GM18909 (cell line): Measurements from ENCODE around the gene GTF2IRD1.
"Not testable (repeated sequence)": the region's sequence is repeated elsewhere in the genome, so short reads cannot be mapped to it uniquely, and the experiment has no call there.

Source experiments
- ATAC-seq: cut with Tn5 transposase; IDR thresholded peaks from one replicate; pipeline ENCODE4 v1.9.1; 2021; ENCODE audit warnings: mild to moderate bottlenecking; ENCODE audit not compliant: unreplicated experiment, poor library complexity

Gene GTF2IRD1

DNA sequence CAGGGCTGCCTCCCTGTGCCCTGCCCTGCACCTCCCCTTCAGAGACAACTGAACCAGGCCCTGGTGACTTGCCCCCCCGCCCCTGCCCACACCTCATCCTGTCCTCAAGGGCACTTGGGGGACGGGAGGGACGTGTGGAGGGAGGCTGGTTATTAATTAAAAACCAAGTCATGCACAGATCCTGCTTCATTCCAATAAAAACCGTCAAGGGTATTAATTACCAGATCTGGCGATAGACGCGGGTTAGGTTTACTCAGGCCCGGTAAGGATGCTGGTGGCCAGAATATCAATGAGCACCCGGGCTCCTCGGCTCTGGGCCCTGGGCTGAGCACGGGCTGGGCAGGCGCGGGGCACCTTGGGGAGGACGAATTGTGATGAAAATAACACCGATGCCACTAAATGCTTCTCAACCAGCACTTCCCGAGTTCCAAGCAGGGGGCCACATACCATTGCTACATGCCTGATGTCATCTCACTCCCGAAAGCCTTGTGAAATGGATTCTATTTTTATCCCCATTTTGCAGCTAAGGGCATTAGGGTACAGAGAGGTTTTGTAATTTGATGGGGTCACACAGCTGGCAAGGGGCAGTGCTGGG is 24.5 kb upstream of the GTF2IRD1 start:
- ATAC-seq: no peak

- not testable (repeated sequence) for ATAC-seq
Measured at GRCh38 chr7:74430409-74430808, 23.3 kb upstream of the GTF2IRD1 start.

DNA sequence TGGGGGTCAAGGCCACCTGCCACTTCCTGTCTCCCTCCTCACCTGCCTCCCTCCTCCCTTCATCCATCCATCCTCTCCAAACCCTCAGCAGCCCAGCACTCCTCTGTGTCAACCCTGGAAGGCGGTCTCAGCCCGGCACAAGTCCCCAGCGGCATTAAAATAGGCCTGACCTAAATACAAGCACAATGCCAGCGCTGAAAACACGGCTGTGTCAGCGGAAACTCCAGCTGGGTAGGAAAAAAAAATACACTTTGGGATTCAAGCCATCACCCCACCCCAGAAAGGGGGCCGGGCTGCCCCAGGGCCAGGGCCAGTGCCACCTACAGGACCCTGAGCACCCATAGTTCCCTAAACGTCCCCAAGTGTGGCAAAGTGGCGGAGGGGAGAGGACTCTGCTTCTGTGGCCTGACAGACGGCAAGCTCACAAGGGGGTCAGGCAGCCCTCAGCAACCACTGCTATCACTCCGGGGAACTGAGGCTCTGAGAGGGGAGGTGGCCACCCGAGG is 22.7 kb upstream of the GTF2IRD1 start:
- no peak for ATAC-seq

GRCh38 chr7:74437291-74437571 is 16.5 kb upstream of the GTF2IRD1 start:
- ATAC-seq: not testable (repeated sequence)

DNA sequence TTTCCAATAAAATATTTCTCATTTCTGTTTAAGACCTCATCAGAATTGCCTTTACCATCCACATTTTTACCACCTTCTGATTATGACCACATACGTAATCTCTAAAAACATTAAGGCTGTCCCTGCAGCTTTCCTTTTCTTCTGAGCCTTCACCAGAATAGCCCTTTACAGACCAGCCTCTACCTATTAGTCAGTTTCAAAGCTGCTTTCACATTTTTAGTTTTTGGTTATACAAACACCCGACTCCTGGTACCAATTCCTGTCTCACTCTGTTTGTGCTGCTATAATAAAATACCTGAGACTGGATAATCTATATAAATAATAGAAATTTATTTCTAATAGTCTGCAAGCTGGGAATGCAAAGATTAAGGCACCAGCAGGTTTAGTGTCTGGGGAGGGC is 15.4 kb upstream of the GTF2IRD1 start:
- ATAC-seq: no peak

DNA sequence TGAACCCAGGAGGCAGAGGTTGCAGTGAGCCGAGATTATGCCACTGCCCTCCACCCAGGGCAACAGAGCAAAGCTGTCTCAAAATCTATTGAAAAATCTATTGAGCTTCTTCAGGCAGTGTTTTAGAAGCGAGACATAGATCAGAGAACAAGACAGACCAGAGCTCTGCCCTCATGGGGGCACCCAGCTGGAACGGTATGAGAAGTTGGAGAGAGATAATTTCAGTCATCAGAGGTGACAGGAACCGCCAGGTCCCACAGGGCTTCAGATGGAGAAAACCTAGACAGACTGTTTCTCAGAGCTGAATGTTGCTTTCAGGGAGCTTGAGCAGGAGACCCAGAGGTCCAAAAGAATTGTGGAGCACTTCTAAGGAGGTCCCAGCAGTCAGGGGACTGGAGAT is 14.2 kb upstream of the GTF2IRD1 start:
- no peak for ATAC-seq

GRCh38 chr7:74440143-74440542 is 13.6 kb upstream of the GTF2IRD1 start:
- ATAC-seq: not testable (repeated sequence)

DNA sequence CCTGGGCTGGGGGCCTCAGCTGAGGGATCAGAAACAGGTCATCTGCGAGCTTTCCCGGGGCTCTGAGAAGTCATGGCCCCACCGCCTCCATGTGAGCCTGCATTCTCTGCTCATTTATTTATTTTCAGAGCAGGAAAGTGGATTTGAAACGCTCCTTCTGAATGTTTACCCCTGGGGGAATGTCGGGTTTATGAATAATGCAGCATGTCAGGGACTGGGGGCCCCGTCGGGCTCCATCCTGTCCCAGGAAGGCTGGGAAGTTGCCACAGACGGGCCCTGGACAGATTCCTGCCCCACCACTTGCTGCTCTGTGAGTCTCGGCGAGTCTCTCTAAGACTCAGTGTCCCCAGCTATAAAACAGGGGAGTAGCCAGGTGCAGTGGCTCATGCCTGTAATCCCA is 11.9 kb upstream of the GTF2IRD1 start:
- ATAC-seq: no peak

- ATAC-seq: no peak
Measured at GRCh38 chr7:74443543-74444247, 10.0 kb upstream of the GTF2IRD1 start.

DNA sequence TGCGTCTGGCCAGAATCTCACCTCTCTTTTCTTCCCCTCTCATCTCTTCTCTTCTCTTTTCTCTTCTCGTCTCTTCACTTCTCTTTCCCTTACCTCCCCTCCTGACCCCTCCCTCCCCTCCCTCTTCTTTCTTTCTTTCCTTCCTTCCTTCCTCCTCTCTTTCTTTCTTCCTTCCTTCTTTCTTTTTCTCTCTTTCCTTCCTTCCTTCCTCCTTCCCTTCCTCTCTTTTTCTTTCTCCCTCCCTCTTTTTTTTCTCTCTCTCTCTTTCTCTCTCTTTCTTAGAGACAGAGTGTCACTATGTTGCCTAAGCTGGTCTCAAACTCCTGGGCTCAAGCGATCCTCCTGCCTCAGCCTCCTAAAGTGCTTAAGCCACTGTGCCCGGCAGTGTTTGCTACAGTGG is 4.6 kb upstream of the GTF2IRD1 start:
- ATAC-seq: no peak

DNA sequence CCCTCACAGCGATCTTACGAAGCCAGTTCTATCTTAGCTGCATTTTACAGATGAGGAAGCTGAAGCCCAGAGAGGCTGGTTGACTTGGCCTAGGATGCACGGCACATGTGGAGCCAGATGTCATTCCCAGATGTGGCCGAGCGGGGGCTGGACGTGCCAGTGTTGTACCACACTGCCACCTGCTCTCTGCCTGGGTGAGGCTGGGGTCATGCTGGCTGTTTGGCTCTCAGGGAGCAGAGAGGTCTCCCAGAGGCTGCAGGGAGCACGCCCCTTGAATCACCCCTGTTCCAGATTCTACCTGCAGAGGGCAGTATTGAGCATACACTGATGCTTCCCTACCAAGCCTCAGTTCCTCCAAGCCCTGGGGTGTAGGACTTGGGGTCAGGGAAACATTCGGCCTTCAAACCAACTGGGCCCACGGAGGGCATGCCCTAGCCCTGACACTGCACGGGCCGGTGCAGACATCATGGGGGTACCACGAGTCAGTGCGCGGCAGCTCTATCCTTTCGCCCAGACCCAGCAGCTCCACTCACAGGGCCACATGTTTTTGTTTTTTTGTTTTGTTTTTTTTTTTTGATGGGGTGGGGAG is 3.8 kb upstream of the GTF2IRD1 start:
- no peak for ATAC-seq

GRCh38 chr7:74452748-74453321 is 871 bp upstream of the GTF2IRD1 start:
- ATAC-seq: no peak

- no peak for ATAC-seq
Measured at GRCh38 chr7:74454021-74454924, 567 bp downstream of the GTF2IRD1 start.

- ATAC-seq: no peak
Measured at GRCh38 chr7:74454925-74455288, 1.2 kb downstream of the GTF2IRD1 start.

DNA sequence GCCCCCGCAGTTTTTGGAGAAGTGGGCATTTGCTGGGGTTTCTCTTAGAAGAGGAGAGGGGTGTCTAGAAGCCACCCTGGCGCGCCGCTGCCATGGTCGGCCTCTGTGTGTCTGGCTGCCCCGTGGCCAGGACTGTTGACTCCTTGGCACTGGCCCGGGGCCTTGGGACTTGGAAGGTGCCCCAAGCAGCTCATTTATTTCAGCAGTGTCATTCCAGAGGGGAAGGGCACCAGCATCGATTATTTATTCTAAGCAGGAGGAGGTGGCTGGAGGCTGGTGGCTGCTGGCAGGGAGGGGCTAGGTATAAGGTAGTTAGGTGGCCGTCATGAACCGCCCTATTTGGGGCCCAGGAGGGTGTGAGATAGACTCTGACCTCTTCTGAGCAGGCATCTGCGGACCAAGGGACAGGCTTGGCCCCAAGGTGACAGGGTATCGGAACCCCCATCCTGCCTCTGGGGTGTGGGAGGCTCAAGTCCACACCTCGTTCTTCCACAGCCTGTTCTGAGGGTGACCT is 1.6 kb downstream of the GTF2IRD1 start:
- no peak for ATAC-seq

- ATAC-seq: no peak
Measured at GRCh38 chr7:74455928-74456327, 2.2 kb downstream of the GTF2IRD1 start.

- no peak for ATAC-seq
Measured at GRCh38 chr7:74457007-74457406, 3.3 kb downstream of the GTF2IRD1 start.

DNA sequence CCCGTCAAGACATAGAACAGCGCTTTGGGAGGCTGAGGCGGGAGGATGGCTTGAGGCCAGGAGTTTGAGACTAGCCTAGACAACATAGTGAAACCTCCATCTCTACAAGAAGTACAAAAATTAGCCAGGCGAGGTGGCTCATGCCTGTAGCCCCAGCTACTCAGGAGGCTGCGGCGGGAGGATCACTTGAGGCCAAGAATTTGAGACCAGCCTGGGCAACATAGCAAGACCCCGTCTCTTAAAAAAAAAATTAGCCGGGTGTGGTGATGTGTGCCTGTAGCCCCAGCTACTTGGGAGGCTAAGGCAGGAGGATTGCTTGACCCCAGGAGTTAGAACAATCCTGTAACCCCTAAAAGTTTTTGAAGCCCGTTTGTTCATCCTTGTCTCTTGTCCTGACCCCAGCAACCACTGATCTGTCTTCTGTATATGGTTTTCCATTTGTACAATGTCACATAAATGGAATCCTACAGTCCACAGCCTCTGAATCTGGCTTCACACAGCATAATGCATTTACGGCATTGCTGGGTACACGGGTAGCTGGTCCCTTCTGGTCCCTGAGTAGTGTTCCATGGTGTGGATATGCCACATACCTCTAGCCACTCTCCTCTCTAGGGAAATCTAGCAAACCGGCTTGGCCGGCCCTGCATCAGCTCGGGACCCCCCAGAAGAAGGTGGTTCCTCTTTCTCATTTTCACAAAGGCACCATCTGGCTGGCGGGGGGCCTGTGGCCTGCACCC is 8.4 kb downstream of the GTF2IRD1 start:
- no peak for ATAC-seq

DNA sequence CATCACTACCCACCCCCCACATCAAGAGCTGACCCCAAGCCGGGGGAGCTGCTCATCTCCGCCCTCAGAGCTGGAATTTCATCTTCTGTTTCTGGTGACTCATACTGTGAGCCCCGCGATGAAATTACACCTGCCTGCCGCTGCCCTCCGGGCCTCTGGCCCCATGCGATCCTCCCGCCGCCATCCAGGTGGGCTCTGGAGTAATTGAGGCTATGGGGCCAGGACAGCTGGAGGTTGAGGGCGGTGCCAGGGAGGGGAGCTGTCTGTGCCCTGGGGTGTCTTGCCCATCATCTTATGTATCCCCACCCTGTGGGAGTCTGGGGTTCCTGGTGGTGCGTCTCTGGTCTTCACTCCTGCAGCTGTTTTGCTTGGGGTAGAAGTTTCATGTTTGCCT is 9.0 kb downstream of the GTF2IRD1 start:
- no peak for ATAC-seq
